Lung (tissue), 12 donors: ENCODE results near the gene CSNK1A1L. TPM values are rescaled to one million over a fixed set of nuclear protein-coding genes. Genes with fewer than 3 reads are reported as not detected.
"Not testable (repeated sequence)": the region's sequence is repeated elsewhere in the genome, so short reads cannot be mapped to it uniquely, and the experiment has no call there.

Source experiments
- ATAC-seq: fragments of 200-7000 bp; cut with Tn5 transposase; one replicate; pipeline ENCODE4 v1.9.1; 2020; ENCODE audit warnings: moderate number of reproducible peaks; ENCODE audit not compliant: insufficient read depth, low FRiP score
- DNase-seq, 3 donors: peaks; one replicate each; pipeline ENCODE4 v3.0.0-alpha.2; 2013 to 2017
- H3K27ac ChIP-seq, 2 donors: one replicate each; pipeline ENCODE4 v1.5.1; 2013; ENCODE audit warnings: mild to moderate bottlenecking in 2 of 2, moderate library complexity in 2 of 2, control low read depth in 1 of 2, inconsistent platforms in 1 of 2, low read depth in 1 of 2, low read length in 1 of 2
- H3K27me3 ChIP-seq, 3 donors: one replicate each; pipeline ENCODE4 v1.5.1; 2013; ENCODE audit warnings: low read length in 2 of 3; ENCODE audit not compliant: control insufficient read depth in 3 of 3, insufficient read depth in 3 of 3
- H3K36me3 ChIP-seq, 4 donors: one replicate each; pipeline ENCODE4 v1.5.1; 2013; ENCODE audit warnings: low read length in 4 of 4, mild to moderate bottlenecking in 1 of 4, moderate library complexity in 1 of 4; ENCODE audit not compliant: control insufficient read depth in 4 of 4, insufficient read depth in 4 of 4
- H3K4me1 ChIP-seq, 5 donors: one replicate each; pipeline ENCODE4 v1.5.1; 2013; ENCODE audit warnings: low read length in 5 of 5, mild to moderate bottlenecking in 2 of 5, moderate library complexity in 1 of 5; ENCODE audit not compliant: control insufficient read depth in 5 of 5, insufficient read depth in 5 of 5
- H3K4me3 ChIP-seq: one replicate; pipeline ENCODE4 v1.5.1; 2013; ENCODE audit warnings: mild to moderate bottlenecking, control low read depth, moderate library complexity
- H3K9ac ChIP-seq, 2 donors: one replicate each; pipeline ENCODE4 v1.5.1; 2013; ENCODE audit warnings: low read length in 2 of 2, control low read depth in 1 of 2; ENCODE audit not compliant: insufficient read depth in 1 of 2
- H3K9me3 ChIP-seq, 4 donors: one replicate each; pipeline ENCODE4 v1.5.1; 2013; ENCODE audit warnings: low read length in 3 of 4, mild to moderate bottlenecking in 1 of 4, moderate library complexity in 1 of 4; ENCODE audit not compliant: control insufficient read depth in 4 of 4, insufficient read depth in 3 of 4
- WGBS, 2 donors: extraction: QIAGEN DNeasy Blood & Tissue Kit; methylation state at CpG; one replicate each; pipeline ENCODE4 v1.1.7; 2013; 5-methylcytosine and 5-hydroxymethylcytosine counted together
- polyA plus RNA-seq, 2 donors: library from polyadenylated mRNA; stranded (reverse); fragments of 200-250 nt; gene quantifications; one replicate each; pipeline ENCODE4 v1.2.1, GENCODE V29; 2013
- total RNA-seq, 2 donors: library from RNA; depleted of rRNA in 1 of 2; stranded (reverse); fragments of >200 nt in 1 of 2; gene quantifications; one replicate each; pipeline ENCODE4 v1.2.1, GENCODE V29; 2014 to 2021
- TF ChIP-seq, protein P1 (sequence below): IDR thresholded peaks from 2 replicates; pipeline ENCODE4 v1.5.1; 2012; ENCODE audit warnings: mild to moderate bottlenecking; ENCODE audit errors: control extremely low read depth, extremely low read depth
- donor health status: control.
- donor health status: control.
- donor health status: Bipolar disorder and iron deficiency.
- donor health status: healthy.
- donor health status: DM: yes; HTN: yes; CAD: no.

Gene CSNK1A1L
- total and polyA plus RNA-seq, 4 donors = not detected

DNA sequence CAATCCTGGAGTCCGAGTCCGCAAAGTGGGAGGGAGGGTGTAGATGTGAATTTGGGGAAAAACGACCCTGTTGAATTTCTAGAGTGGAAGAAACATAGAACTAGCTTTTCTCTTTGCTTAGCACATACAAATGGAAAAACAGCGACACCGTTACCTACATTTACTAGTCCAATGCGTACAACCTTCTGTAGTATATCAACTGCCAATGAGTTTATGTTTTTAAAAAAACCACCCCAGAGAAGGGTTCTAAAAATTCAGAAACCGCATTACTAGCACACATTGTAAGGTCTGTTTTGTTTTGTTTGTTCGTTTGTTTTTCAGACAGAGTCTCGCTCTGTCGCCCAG, 45.6 kb downstream of the CSNK1A1L start:
- WGBS, 2 donors = 22% methylated on average over 10 of the region's 10 CpGs
- H3K9ac ChIP-seq = peak overlapping the region in 1 of 2 donors; percentile 85

DNA sequence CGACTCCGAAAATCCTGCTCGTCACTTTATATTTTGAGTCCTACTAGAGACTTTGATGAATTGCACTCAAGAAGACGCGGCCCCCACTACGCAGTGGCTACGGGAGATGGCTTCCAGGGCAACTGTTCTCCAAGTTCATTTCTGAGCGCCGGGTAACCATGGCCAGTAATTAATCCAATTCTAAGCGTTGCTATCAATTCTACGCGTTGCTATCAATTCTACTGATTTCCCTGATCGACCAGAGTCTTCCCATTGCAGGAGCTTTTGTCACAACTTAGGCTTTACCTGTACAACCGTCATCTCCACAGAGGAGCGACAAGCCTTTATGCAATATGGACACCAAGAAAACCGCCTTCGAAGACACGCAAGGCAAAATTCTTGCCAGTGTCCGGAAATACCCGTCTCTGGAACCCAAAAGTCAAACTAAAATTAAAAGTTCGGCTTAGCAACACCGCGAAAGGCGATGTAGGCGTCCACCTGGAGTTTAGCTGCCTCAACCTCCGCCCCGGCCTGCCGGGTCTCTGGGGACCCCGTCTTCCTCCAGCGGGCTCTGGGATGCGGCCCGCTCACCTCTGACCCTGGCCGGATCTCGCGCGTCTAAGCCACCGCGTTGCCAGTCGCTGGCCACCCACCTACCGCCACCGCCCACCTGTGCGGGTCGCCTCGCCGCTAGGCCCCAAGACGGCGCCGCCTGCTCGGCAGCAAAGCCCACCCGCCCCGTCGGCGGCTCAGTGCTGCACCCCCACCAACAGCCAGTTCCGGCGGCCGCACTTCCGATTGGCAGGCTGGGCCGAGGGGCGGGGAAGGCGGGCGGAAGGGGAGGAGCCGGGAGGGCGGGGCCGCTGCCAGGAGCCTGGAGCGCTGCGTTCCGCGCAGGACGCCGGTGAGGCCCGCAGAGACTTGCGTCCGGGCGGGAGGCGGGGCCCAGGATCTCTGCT, 46.3 kb downstream of the CSNK1A1L start, which contains the start of gene SUPT20H:
Gene SUPT20H, minus strand, starts transcription at position 779 of the 938 bp plus-strand sequence. CDS start 8,198 bp downstream, outside the sequence.
- H3K9ac ChIP-seq = peak within 1 kb of the TSS; percentile 93 to 97
- TF ChIP-seq, protein P1, sequence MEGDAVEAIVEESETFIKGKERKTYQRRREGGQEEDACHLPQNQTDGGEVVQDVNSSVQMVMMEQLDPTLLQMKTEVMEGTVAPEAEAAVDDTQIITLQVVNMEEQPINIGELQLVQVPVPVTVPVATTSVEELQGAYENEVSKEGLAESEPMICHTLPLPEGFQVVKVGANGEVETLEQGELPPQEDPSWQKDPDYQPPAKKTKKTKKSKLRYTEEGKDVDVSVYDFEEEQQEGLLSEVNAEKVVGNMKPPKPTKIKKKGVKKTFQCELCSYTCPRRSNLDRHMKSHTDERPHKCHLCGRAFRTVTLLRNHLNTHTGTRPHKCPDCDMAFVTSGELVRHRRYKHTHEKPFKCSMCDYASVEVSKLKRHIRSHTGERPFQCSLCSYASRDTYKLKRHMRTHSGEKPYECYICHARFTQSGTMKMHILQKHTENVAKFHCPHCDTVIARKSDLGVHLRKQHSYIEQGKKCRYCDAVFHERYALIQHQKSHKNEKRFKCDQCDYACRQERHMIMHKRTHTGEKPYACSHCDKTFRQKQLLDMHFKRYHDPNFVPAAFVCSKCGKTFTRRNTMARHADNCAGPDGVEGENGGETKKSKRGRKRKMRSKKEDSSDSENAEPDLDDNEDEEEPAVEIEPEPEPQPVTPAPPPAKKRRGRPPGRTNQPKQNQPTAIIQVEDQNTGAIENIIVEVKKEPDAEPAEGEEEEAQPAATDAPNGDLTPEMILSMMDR = no peak
- no peaks in the 10 kb centered on the region for H3K27me3 ChIP-seq
- peak; percentile 99 for ATAC-seq
- H3K9me3 ChIP-seq = no peaks in the 10 kb centered on the region
- 0 to 1% methylated on average over 75 of the region's 75 CpGs for WGBS, 2 donors
- H3K27ac ChIP-seq = peak within 1 kb of the TSS; percentile 97 to 99
- H3K4me1 ChIP-seq = peaks cover 0 to 14% (median 6%) of the 10 kb centered on the region in 5 donors
- H3K4me3 ChIP-seq = peak within 1 kb of the TSS; percentile 97
- peak; percentile 94 to 97 (median 96) for DNase-seq
- H3K36me3 ChIP-seq = peaks cover 0 to 2% (median 1%) of the 10 kb centered on the region in 4 donors

More for the DNA sequence above, 45.6 kb downstream of the CSNK1A1L start:
- H3K4me1 ChIP-seq = peaks cover 0 to 14% (median 6%) of the 10 kb centered on the region in 5 donors
- DNase-seq (no peak), ATAC-seq (no peak)
- peak overlapping the region; percentile 42 for H3K4me3 ChIP-seq
- peaks cover 0 to 2% (median 1%) of the 10 kb centered on the region in 4 donors for H3K36me3 ChIP-seq
- TF ChIP-seq, protein P1 = no peak
- no peaks in the 10 kb centered on the region for H3K27me3 ChIP-seq
- no peaks in the 10 kb centered on the region for H3K9me3 ChIP-seq
- peak overlapping the region; percentile 59 to 97 for H3K27ac ChIP-seq

GRCh38 chr13:37056228-37056627, 49.2 kb downstream of the CSNK1A1L start:
- H3K27me3 ChIP-seq, H3K36me3 ChIP-seq, H3K27ac ChIP-seq, ATAC-seq, DNase-seq, H3K9me3 ChIP-seq, H3K4me3 ChIP-seq, H3K9ac ChIP-seq: not testable (repeated sequence)
- peaks cover 0 to 14% (median 6%) of the 10 kb centered on the region in 5 donors for H3K4me1 ChIP-seq
- 87 to 89% methylated on average over 2 of the region's 2 CpGs for WGBS, 2 donors

Other genes starting within 250 kb of the CSNK1A1L start
- 10 to 100 TPM in 1 of 2 donors, 1 to 10 TPM in 1; 9.2 to 35.0 TPM for gene SMAD9, start 185.4 kb downstream of the CSNK1A1L start, total RNA-seq
- 1 to 10 TPM; 2.5 to 3.2 TPM for gene SMAD9, start 185.4 kb downstream of the CSNK1A1L start, polyA plus RNA-seq
- gene ALG5, start 106.3 kb downstream of the CSNK1A1L start, total RNA-seq = 10 to 100 TPM; 26.6 to 34.8 TPM
- 10 to 100 TPM; 54.1 to 54.2 TPM for gene ALG5, start 106.3 kb downstream of the CSNK1A1L start, polyA plus RNA-seq
- gene EXOSC8, start 104.9 kb downstream of the CSNK1A1L start, total RNA-seq = 10 to 100 TPM; 28.3 to 39.4 TPM
- gene EXOSC8, start 104.9 kb downstream of the CSNK1A1L start, polyA plus RNA-seq = 10 to 100 TPM; 24.1 to 65.9 TPM
- gene SUPT20H, start 46.0 kb downstream of the CSNK1A1L start, total RNA-seq = 100 to 1,000 TPM in 1 of 2 donors, 10 to 100 TPM in 1; 51.4 to 134 TPM
- 10 to 100 TPM; 24.2 to 28.3 TPM for gene SUPT20H, start 46.0 kb downstream of the CSNK1A1L start, polyA plus RNA-seq